ENCODE measurements around the gene USP10.

USP10 gene

GRCh38 chr16:84673561-84673960 lies 26.2 kb upstream of the USP10 start:
- H2AFZ ChIP-seq (ENCODE audit: insufficient read depth, low read length, poor library complexity): no peak overlapping the region
- no peak overlapping the region for H3K27ac ChIP-seq (ENCODE audit: low read depth, low read length)
- no peaks in the 10 kb centered on the region for H3K9me3 ChIP-seq (ENCODE audit: insufficient read depth, low read depth, low read length)
- no peaks in the 10 kb centered on the region for H3K36me3 ChIP-seq (ENCODE audit: control insufficient read depth in 1 of 2, insufficient read depth in 2 of 2, low read length in 2 of 2)
- no peak overlapping the region for H3K23ac ChIP-seq (ENCODE audit: low read length)
- H3K27me3 ChIP-seq (ENCODE audit: insufficient read depth, low read length): no peaks in the 10 kb centered on the region
- no peak overlapping the region for H4K8ac ChIP-seq (ENCODE audit: low read depth, low read length)
- H3K9ac ChIP-seq (ENCODE audit: low read length): no peak overlapping the region
- no peak overlapping the region for H2BK5ac ChIP-seq (ENCODE audit: low read depth, low read length, poor library complexity)
- H3K79me2 ChIP-seq (ENCODE audit: control insufficient read depth, insufficient read depth, low read length, poor library complexity): no peaks in the 10 kb centered on the region
- H3K79me1 ChIP-seq (ENCODE audit: low read length): no peaks in the 10 kb centered on the region
- no peak overlapping the region for H4K12ac ChIP-seq (ENCODE audit: low read depth, low read length)
- H3K4me2 ChIP-seq (ENCODE audit: low read length): no peak overlapping the region
- H3K14ac ChIP-seq (ENCODE audit: low read length): no peak overlapping the region
- no peak overlapping the region for H3K4ac ChIP-seq (ENCODE audit: low read depth, low read length)
- no peak overlapping the region for H2BK120ac ChIP-seq (ENCODE audit: insufficient read depth, low read length, poor library complexity)
- WGBS (ENCODE audit: extremely low coverage, insufficient coverage, insufficient read length): no CpG with 5 or more reads among the region's 3 CpGs
- H2AK5ac ChIP-seq (ENCODE audit: low read length): no peak overlapping the region
- H3K18ac ChIP-seq (ENCODE audit: low read length): no peak overlapping the region
- H2BK12ac ChIP-seq (ENCODE audit: low read length): no peak overlapping the region
- no peak for DNase-seq
- H3K4me3 ChIP-seq (ENCODE audit: low read depth, low read length): no peak overlapping the region
- no peak overlapping the region for H4K91ac ChIP-seq (ENCODE audit: low read depth, low read length)
- H3K4me1 ChIP-seq (ENCODE audit: control insufficient read depth in 1 of 2, insufficient read depth in 2 of 2, low read length in 2 of 2): no peaks in the 10 kb centered on the region

- Histone ChIP-seq H3K18ac (ENCODE audit: low read length) (no peak overlapping the region), H3K14ac (ENCODE audit: low read length) (no peak overlapping the region), H4K12ac (ENCODE audit: low read depth, low read length) (no peak overlapping the region), H2BK12ac (ENCODE audit: low read length) (no peak overlapping the region), H3K36me3 (ENCODE audit: control insufficient read depth in 1 of 2, insufficient read depth in 2 of 2, low read length in 2 of 2) (no peaks in the 10 kb centered on the region), H3K79me2 (ENCODE audit: control insufficient read depth, insufficient read depth, low read length, poor library complexity) (no peaks in the 10 kb centered on the region), H3K23ac (ENCODE audit: low read length) (no peak overlapping the region), H3K9me3 (ENCODE audit: insufficient read depth, low read depth, low read length) (no peaks in the 10 kb centered on the region), H4K91ac (ENCODE audit: low read depth, low read length) (no peak overlapping the region), H4K8ac (ENCODE audit: low read depth, low read length) (no peak overlapping the region), H2BK5ac (ENCODE audit: low read depth, low read length, poor library complexity) (no peak overlapping the region), H3K4me2 (ENCODE audit: low read length) (no peak overlapping the region), H3K27ac (ENCODE audit: low read depth, low read length) (no peak overlapping the region), H3K79me1 (ENCODE audit: low read length) (no peaks in the 10 kb centered on the region), H2BK120ac (ENCODE audit: insufficient read depth, low read length, poor library complexity) (no peak overlapping the region), H2AK5ac (ENCODE audit: low read length) (no peak overlapping the region), H3K4ac (ENCODE audit: low read depth, low read length) (no peak overlapping the region), H2AFZ (ENCODE audit: insufficient read depth, low read length, poor library complexity) (no peak overlapping the region), H3K4me3 (ENCODE audit: low read depth, low read length) (peak overlapping the region; percentile 58), H3K4me1 (ENCODE audit: control insufficient read depth in 1 of 2, insufficient read depth in 2 of 2, low read length in 2 of 2) (no peaks in the 10 kb centered on the region), H3K9ac (ENCODE audit: low read length) (no peak overlapping the region), H3K27me3 (ENCODE audit: insufficient read depth, low read length) (no peaks in the 10 kb centered on the region)
- no peak for DNase-seq
- WGBS (ENCODE audit: extremely low coverage, insufficient coverage, insufficient read length): no CpG with 5 or more reads among the region's 9 CpGs
These were observed 24.4 kb upstream of the USP10 start for GRCh38 chr16:84675423-84675822.

- H2AK5ac ChIP-seq (ENCODE audit: low read length): no peak overlapping the region
- H3K4me3 ChIP-seq (ENCODE audit: low read depth, low read length): no peak overlapping the region
- H3K14ac ChIP-seq (ENCODE audit: low read length): no peak overlapping the region
- no peaks in the 10 kb centered on the region for H3K36me3 ChIP-seq (ENCODE audit: control insufficient read depth in 1 of 2, insufficient read depth in 2 of 2, low read length in 2 of 2)
- no peaks in the 10 kb centered on the region for H3K4me1 ChIP-seq (ENCODE audit: control insufficient read depth in 1 of 2, insufficient read depth in 2 of 2, low read length in 2 of 2)
- no peak overlapping the region for H3K4ac ChIP-seq (ENCODE audit: low read depth, low read length)
- H3K79me2 ChIP-seq (ENCODE audit: control insufficient read depth, insufficient read depth, low read length, poor library complexity): no peaks in the 10 kb centered on the region
- DNase-seq: no peak
- no peak overlapping the region for H3K9ac ChIP-seq (ENCODE audit: low read length)
- H3K4me2 ChIP-seq (ENCODE audit: low read length): no peak overlapping the region
- H4K12ac ChIP-seq (ENCODE audit: low read depth, low read length): no peak overlapping the region
- no peak overlapping the region for H3K23ac ChIP-seq (ENCODE audit: low read length)
- H2BK5ac ChIP-seq (ENCODE audit: low read depth, low read length, poor library complexity): no peak overlapping the region
- H3K79me1 ChIP-seq (ENCODE audit: low read length): no peaks in the 10 kb centered on the region
- H4K8ac ChIP-seq (ENCODE audit: low read depth, low read length): no peak overlapping the region
- H3K18ac ChIP-seq (ENCODE audit: low read length): no peak overlapping the region
- no peak overlapping the region for H2BK12ac ChIP-seq (ENCODE audit: low read length)
- H4K91ac ChIP-seq (ENCODE audit: low read depth, low read length): no peak overlapping the region
- H2AFZ ChIP-seq (ENCODE audit: insufficient read depth, low read length, poor library complexity): no peak overlapping the region
- no peak overlapping the region for H3K27ac ChIP-seq (ENCODE audit: low read depth, low read length)
- no peaks in the 10 kb centered on the region for H3K9me3 ChIP-seq (ENCODE audit: insufficient read depth, low read depth, low read length)
- WGBS (ENCODE audit: extremely low coverage, insufficient coverage, insufficient read length): no CpG with 5 or more reads among the region's 2 CpGs
- no peaks in the 10 kb centered on the region for H3K27me3 ChIP-seq (ENCODE audit: insufficient read depth, low read length)
- H2BK120ac ChIP-seq (ENCODE audit: insufficient read depth, low read length, poor library complexity): no peak overlapping the region
These were observed 23.9 kb upstream of the USP10 start for GRCh38 chr16:84675884-84676283.

- H3K27ac ChIP-seq (ENCODE audit: low read depth, low read length): no peak overlapping the region
- no peak overlapping the region for H2BK5ac ChIP-seq (ENCODE audit: low read depth, low read length, poor library complexity)
- H2AFZ ChIP-seq (ENCODE audit: insufficient read depth, low read length, poor library complexity): no peak overlapping the region
- H3K4me3 ChIP-seq (ENCODE audit: low read depth, low read length): no peak overlapping the region
- no peaks in the 10 kb centered on the region for H3K79me2 ChIP-seq (ENCODE audit: control insufficient read depth, insufficient read depth, low read length, poor library complexity)
- H3K4ac ChIP-seq (ENCODE audit: low read depth, low read length): no peak overlapping the region
- H3K36me3 ChIP-seq (ENCODE audit: control insufficient read depth in 1 of 2, insufficient read depth in 2 of 2, low read length in 2 of 2): no peaks in the 10 kb centered on the region
- no peaks in the 10 kb centered on the region for H3K4me1 ChIP-seq (ENCODE audit: control insufficient read depth in 1 of 2, insufficient read depth in 2 of 2, low read length in 2 of 2)
- H3K9ac ChIP-seq (ENCODE audit: low read length): no peak overlapping the region
- H3K4me2 ChIP-seq (ENCODE audit: low read length): no peak overlapping the region
- no peaks in the 10 kb centered on the region for H3K27me3 ChIP-seq (ENCODE audit: insufficient read depth, low read length)
- no peak overlapping the region for H4K8ac ChIP-seq (ENCODE audit: low read depth, low read length)
- no peak overlapping the region for H3K23ac ChIP-seq (ENCODE audit: low read length)
- WGBS (ENCODE audit: extremely low coverage, insufficient coverage, insufficient read length): no CpG with 5 or more reads among the region's 14 CpGs
- no peaks in the 10 kb centered on the region for H3K9me3 ChIP-seq (ENCODE audit: insufficient read depth, low read depth, low read length)
- H4K12ac ChIP-seq (ENCODE audit: low read depth, low read length): no peak overlapping the region
- no peak for DNase-seq
- H3K79me1 ChIP-seq (ENCODE audit: low read length): no peaks in the 10 kb centered on the region
- H4K91ac ChIP-seq (ENCODE audit: low read depth, low read length): no peak overlapping the region
- H3K18ac ChIP-seq (ENCODE audit: low read length): no peak overlapping the region
- H2BK12ac ChIP-seq (ENCODE audit: low read length): no peak overlapping the region
- H2AK5ac ChIP-seq (ENCODE audit: low read length): no peak overlapping the region
- H3K14ac ChIP-seq (ENCODE audit: low read length): no peak overlapping the region
- H2BK120ac ChIP-seq (ENCODE audit: insufficient read depth, low read length, poor library complexity): no peak overlapping the region
These were observed 22.6 kb upstream of the USP10 start for GRCh38 chr16:84677017-84677803.

Measured in trophoblast cell (in vitro differentiated cells and primary cell).